IPS DF 19.7 (cell line): ENCODE results near the gene SUSD2.
"Not testable (repeated sequence)": the region's sequence is repeated elsewhere in the genome, so short reads cannot be mapped to it uniquely, and the experiment has no call there.

Experiments used
- DNase-seq: peaks from one replicate; pipeline ENCODE4 v3.0.0-alpha.2; 2013; ENCODE audit warnings: low read depth, low spot score

SUSD2 gene

DNA sequence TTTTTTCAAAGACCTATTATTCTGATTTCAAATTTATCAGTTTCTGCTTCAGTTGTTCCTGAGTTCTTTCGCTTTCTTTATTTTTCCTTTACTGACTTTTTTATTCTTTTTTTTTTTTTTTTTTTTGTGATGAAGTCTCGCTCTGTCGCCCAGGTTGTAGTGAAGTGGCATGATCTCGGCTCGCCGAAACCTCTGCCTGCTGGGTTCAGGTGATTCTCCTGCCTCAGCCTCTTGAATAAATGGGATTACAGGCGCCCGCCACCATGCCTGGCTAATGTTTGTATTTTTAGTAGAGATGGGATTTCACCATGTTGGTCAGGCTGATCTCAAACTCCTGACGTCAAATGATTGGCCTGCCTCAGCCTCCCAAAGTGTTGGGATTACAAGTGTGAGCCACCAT, 31.8 kb downstream of the SUSD2 start:
- not testable (repeated sequence) for DNase-seq

DNA sequence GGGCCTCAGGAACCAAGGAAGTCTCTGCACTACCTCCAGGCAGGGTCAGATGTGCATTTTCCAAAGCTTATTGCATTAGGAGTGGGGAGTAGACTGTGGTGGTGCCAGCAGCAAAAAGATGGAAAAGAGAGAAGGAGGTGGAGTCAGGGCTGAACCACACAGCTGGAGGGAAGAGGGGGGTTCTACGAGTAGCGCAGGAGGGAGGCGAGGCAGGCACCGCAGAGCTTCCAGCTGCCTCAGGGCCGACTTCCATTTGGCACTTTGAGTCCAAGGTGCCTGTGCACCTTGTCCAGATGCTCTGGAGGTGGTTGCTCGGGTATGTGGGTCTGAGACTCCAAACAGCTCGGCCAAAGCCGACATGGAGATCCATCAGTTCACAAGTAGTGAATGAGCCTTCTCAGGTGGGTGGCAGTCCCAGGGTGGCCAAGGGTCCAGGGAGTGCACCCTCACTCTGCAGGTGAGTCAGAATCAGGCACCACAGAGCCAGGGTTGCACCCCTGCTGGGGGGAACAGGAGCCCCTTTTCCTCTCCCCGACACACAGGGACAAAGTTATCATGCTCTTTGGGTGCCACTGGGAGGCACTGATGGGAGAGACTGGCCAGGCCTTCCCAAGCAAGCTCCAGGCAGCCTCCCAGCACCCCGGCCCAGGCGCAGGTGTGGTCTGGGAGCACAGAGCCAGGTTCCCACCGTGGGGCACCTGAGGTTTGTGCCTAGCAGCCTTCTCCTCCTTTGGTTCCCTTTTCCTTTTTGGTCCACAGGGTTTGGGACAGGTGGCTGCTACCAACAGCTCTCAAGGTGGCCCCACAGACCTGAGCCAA, 33.4 kb downstream of the SUSD2 start:
- DNase-seq, result no peak

DNA sequence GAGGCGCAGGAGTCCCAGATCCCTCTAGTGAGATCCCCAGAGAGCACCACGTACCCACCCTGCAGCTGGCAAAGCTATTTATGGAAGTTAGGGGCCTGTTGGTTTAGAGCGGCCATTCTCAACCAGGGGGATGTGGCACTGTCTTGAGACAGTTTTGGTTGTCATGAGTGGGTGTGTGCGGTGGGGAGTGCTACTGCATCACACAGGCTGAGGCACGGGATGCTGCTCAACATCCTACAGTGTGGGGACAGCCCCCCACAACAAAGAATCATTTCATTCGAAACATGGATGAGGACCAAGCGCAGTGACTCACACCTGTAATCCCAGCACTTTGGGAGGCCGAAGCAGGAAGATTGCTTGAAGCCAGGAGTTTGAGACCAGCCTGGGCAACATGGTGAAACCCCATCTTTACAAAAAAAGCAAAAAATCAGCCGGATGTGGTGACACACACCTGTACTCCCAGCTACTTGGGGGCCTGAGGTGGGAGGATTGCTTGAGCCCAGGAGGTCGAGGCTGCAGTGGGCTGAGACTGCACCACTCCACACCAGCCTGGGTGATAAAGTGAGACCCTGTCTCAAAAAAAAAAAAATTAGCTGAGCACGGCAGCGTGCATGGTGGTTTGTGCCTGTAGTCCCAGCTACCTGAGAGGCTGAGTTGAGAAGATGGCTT, 35.4 kb downstream of the SUSD2 start:
- no peak for DNase-seq

DNA sequence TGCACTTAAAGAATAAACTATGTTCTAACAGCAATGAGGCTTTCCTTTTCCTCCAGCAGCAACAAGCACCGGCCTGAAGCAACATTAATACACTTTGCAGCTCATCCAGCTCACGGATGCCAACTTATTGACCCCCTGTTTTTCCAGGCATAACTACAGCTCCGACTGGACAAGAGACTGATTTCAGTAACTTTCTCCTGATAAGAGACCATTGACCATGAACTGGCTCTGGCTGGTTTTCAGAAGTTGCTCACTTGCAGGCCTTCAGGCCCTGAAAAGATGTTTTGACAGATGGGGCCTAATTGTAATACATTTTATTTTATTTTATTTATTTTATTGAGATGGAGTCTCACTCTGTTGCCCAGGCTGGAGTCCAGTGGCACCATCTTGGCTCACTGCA, 36.1 kb downstream of the SUSD2 start:
- DNase-seq, result no peak

DNA sequence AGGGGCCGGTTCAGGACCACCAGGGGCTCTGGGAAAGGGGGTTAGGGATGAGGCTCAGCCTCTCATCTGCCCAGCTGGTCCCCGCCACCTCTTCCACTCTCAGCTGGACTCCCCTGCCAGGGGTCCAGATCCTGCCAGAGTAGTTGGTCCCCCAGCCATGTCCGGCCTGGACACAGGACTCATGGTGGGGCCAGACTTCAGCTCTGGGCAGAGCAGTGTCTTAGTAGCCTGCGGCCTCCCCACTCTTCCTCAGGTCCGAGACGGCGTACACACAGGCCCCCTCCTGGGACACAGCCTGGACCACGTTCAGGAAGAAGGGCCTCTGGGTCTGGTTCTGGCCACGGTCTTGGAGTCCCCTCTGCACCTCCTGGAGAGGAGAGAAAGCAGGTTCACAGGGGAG, 38.5 kb downstream of the SUSD2 start:
- no peak for DNase-seq

DNA sequence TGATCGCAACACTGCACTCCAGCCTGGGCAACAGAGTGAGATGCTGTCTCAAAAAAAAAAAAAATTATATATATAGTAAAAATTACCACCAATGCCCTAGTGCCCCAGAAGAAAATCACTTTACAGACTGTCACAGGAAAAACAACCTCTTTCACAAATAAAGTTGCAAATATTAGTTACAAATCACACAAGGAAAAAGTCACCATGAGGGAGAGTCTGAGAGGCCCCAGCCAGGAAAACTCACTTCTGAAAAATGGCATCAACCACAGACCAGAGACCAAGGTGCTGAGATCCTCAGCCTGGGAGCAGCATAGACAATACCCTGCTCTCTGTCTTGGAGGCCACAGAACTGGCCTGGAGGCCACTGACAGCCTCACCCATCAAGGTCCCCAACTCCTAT, 43.2 kb downstream of the SUSD2 start:
- DNase-seq, result no peak

DNA sequence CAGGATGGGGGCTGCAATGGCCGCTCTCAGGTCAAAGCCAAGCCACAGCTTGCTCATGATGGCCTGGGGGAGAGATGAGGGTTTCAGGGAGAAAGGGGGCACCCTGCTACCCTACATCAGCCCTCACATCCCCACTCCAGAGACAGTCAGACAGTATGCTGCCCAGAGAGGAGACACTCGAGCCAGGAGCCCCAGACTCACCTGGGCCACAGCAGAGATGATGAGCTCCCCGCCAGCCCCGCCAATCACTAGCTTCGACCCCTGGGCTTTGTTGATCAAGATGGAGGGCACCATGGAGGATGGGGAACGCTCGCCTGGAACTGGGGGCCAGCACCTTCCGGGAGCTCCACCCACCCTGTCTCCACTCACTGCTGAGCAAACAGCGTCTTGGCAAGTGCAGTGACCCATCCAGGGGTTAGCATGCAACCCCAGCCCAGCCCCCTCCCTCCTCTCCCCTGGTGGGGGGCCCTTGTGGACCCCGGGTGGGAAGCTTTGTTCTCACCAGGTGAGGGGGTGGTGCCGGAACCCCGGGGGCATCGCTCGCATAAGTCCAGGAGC, 43.8 kb downstream of the SUSD2 start:
- no peak for DNase-seq

DNA sequence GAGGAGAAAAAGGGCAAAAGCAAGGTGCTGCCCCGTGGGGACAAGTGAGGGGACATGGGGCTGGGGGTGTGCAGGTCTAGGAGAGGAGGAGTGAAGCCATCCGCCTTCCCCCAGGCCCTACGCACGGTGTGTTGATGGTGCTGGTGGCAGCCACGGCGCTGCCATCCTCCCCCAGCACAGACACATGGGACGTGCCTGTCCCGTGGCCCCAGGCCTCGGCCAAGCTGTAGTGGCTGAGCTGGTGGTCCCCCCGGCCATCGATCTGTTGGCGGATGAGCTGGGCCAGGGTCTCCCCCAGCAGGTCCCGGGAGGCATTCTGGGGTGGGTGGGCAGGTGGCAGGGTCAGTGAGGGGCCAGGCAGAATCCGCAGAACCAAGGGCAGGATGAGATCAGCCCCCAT, 44.7 kb downstream of the SUSD2 start:
- no peak for DNase-seq

DNA sequence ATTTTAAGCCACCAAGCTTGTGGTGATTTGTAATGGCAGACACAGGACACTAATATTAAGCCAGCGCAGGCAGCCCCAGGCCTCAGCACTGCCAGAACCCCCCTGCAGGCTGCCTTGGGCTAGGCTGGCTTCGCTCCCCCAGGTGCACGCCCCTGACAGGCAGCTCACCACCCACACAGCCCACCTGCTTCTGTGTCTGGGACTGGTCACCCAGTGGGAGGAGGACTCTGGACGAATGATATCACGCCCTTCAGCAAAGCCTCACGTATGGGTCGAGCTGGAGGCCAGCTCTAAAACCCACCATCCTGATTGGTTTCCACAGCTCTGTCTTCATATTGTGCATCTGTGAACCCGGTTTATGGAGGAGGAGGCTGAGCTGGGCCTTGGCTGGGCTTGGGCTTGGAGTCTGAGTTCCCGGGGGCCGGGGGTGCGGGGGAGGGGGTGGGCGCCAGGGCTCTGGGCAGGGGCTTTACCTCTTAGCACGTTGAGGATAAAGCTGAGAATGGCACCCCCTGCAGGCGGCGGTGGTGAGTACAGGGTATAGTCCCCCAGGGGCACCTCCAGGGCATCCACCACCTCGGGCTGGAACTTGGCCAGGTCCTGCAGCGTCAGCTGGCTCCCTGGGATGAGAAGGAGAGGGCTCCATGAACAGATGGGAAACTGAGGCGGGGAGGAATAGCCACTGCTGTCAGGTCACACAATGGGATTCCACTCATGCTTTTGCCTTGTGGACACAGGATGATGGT, 49.8 kb downstream of the SUSD2 start:
- no peak for DNase-seq

DNA sequence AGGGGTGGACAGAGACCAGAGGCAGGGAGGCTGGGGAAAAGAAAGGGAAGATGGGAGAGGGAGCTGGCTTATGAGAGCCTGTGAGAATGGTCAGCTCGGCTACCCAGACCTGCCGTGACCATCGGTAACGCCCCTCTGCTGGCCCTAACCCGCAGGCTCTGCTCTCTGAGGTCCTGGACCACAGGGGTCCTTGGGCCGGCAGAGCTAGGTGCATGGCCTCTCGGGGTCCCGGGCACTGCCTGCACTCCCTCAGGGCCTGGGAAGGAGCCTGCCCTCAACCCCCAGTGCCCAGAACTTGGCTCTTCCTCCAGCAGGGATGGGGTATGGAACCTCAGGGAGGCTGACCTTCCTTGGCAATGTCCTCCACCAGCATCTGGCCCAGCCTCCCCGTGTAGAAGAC, 50.4 kb downstream of the SUSD2 start:
- no peak for DNase-seq

DNA sequence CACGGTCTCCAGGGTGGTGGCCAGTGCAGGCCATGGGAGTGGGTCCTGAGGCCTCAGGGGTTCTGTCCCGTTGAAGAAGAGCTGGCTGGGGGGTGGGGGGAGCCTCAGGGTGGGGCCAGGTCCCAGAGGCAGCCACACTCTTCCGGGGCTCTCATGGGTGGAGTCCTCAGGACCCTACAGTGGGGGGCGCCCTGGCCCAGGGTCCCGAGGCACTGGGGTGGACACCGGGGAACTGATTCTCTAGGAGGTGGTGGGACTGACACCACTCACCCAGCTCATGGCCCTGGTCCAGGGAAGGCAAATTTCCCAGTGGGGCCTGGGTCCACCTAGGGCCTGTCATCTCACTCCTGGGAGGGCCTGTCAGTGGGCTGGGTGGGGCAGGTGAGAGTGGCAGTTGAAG, 50.8 kb downstream of the SUSD2 start:
- DNase-seq, result no peak

DNA sequence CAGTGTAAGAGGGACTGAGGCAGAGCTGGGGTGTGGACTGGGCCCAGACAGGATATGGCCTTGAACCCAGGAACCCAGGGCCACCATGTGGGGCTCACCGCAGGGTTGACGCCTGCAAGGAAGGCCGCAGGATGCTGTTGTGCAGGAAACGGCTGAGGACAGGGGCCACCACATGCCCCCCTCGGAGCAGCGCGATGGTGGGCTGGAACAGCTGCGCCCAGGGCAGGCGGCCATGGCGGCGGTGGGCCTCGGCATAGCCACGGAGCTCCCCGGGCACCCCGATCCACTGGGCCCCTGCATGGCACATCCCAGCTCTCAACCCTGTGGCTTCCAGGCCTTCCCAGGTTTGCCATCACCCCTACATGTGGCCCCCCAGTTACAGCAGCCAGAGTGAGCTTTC, 51.4 kb downstream of the SUSD2 start:
- DNase-seq, result no peak

DNA sequence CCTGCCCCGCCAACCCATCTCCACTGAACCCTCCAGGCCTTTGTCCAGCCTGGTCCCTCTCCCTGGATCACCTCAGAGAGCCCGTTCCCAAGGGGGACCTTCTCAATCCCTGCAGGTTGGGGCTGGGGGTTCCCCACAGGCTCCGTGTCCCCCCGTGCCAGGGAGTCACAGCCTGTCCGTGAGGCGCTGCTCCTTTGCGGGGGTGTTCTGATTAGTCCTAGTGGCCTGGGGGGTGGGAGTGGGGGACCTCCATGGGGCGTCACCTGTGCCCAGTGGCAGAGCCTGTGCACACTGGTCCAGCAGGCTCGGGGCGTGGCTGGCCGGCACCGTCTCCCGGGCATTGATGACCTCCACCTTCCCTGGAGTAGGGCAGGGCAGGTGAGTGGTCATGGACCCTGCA, 51.9 kb downstream of the SUSD2 start:
- no peak for DNase-seq

DNA sequence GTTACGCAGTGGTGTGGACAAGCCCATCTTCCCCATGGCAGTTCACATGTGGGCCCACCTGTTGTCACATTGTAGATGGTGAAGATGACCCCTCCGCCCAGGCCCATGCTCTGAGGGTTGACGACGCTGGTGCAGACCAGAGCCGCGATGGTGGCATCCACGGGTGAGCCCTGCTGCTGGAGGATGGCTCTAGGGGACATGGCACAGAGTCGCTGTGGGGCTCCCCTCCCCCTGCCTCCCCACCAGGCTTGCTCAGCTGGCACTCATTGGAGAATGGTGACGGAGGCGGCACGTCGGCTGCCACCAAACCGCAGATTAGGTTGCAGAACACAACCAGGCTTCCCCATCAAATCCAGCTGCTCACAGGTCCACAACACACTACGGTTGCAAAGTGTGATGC, 52.5 kb downstream of the SUSD2 start:
- DNase-seq, result no peak

DNA sequence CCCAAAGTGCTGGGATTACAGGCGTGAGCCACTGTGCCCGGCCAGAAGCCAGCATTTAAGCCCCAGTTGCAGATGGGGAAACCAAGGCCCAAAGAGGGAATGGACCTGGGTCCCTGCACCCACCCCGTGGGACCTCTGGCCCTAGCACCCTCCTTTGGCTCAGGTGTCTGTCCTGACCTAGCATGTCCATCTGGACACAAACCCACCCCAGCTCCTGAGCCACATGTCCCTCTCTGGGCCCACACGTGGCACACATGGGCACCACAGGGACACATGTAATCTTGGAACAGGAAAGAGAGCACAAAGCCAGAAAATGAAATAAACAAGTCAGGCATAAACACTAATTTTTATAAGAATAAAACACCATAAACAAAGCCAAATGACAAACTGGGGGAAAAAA, 54.0 kb downstream of the SUSD2 start:
- no peak for DNase-seq

DNA sequence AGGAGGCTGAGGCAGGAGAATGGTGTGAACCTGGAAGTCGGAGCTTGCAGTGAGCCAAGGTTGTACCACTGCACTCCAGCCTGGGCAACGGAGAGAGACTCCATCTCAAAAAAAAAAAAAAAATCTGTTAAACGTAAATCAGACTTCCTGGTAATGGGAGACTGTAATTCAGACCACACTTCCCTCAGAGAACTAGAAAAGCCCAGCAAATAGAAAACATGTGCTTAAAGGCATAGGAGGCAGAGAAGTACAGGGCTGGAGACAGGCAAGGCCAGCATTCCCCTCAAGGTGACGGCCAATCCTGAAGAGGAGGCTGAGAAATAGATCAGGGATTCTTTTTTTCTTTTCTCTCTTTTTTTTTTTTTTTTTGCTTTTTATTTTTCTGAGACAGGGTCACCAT, 55.4 kb downstream of the SUSD2 start:
- DNase-seq, result no peak

DNA sequence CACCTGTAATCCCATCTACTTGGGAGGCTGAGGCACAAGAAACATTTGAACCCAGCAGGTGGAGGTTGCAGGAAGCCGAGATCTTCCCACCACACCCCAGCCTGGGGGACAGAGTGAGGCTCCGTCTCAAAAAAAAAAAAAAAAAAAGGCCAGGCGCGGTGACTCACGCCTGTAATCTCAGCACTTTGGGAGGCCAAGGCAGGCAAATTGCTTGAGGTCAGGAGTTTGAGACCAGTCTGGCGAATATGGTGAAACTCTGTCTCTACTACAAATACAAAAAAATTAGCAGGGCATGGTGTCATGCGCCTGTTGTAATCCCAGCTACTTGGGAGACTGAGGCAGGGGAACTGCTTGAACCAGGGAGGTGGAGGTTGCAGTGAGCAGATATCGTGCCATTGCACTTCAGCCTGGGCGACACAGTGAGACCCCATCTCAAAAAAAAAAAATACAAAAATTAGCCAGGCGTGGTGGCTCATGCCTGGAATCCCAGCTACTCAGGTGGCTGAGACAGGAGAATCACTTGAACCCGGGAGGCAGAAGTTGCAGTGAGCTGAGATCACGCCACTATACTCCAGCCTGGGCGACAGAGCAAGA, 56.9 kb downstream of the SUSD2 start:
- DNase-seq, result not testable (repeated sequence)
